Panc1 (cell line): ENCODE measurements around the gene KRIT1.
"Not testable (repeated sequence)": the region's sequence is repeated elsewhere in the genome, so short reads cannot be mapped to it uniquely, and the experiment has no call there.

Experiments used
- POLR2AphosphoS5 ChIP-seq: IDR thresholded peaks from 2 replicates; pipeline ENCODE4 v1.6.1; 2012; ENCODE audit warnings: mild to moderate bottlenecking, low read depth, low read length, moderate library complexity
- TF ChIP-seq, protein P1 (sequence below): fragments of 450-650 bp; IDR thresholded peaks from 2 replicates; pipeline ENCODE4 v1.5.1; 2017; ENCODE audit warnings: mild to moderate bottlenecking
- TF ChIP-seq, protein P2 (sequence below), 2 experiments: IDR thresholded peaks; 2 replicates each; pipeline ENCODE4 v1.6.1; 2011 to 2012; ENCODE audit warnings: low read depth in 2 of 2, control low read depth in 1 of 2, low read length in 1 of 2, mild to moderate bottlenecking in 1 of 2, moderate library complexity in 1 of 2; ENCODE audit not compliant: insufficient read depth in 1 of 2

DNA sequence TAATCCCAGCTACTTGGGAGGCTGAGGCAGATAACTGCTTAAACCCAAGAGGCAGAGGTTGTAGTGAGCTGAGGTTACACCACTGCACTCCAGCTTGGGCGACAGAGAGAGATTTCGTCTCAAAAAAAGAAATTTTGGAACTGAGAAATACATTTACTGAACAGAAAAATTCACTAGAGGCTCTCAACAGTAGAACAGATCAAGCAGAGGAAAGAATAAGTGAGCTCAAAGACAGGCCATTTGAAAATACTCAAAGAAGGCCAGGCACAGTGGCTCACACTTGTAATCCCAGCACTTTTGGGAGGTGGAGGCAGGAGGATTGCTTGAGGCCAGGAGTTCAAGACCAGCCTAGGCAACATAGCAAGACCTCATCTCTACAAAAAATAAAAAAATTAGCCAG lies 76.2 kb downstream of the KRIT1 start:
- TF ChIP-seq, protein P1, sequence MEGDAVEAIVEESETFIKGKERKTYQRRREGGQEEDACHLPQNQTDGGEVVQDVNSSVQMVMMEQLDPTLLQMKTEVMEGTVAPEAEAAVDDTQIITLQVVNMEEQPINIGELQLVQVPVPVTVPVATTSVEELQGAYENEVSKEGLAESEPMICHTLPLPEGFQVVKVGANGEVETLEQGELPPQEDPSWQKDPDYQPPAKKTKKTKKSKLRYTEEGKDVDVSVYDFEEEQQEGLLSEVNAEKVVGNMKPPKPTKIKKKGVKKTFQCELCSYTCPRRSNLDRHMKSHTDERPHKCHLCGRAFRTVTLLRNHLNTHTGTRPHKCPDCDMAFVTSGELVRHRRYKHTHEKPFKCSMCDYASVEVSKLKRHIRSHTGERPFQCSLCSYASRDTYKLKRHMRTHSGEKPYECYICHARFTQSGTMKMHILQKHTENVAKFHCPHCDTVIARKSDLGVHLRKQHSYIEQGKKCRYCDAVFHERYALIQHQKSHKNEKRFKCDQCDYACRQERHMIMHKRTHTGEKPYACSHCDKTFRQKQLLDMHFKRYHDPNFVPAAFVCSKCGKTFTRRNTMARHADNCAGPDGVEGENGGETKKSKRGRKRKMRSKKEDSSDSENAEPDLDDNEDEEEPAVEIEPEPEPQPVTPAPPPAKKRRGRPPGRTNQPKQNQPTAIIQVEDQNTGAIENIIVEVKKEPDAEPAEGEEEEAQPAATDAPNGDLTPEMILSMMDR = not testable (repeated sequence)
- not testable (repeated sequence) for TF ChIP-seq POLR2AphosphoS5
- TF ChIP-seq, protein P2, sequence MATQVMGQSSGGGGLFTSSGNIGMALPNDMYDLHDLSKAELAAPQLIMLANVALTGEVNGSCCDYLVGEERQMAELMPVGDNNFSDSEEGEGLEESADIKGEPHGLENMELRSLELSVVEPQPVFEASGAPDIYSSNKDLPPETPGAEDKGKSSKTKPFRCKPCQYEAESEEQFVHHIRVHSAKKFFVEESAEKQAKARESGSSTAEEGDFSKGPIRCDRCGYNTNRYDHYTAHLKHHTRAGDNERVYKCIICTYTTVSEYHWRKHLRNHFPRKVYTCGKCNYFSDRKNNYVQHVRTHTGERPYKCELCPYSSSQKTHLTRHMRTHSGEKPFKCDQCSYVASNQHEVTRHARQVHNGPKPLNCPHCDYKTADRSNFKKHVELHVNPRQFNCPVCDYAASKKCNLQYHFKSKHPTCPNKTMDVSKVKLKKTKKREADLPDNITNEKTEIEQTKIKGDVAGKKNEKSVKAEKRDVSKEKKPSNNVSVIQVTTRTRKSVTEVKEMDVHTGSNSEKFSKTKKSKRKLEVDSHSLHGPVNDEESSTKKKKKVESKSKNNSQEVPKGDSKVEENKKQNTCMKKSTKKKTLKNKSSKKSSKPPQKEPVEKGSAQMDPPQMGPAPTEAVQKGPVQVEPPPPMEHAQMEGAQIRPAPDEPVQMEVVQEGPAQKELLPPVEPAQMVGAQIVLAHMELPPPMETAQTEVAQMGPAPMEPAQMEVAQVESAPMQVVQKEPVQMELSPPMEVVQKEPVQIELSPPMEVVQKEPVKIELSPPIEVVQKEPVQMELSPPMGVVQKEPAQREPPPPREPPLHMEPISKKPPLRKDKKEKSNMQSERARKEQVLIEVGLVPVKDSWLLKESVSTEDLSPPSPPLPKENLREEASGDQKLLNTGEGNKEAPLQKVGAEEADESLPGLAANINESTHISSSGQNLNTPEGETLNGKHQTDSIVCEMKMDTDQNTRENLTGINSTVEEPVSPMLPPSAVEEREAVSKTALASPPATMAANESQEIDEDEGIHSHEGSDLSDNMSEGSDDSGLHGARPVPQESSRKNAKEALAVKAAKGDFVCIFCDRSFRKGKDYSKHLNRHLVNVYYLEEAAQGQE (IDR thresholded peaks at IDR 0.05; ENCODE audit: insufficient read depth in 1 of 2, low read depth in 2 of 2, low read length in 1 of 2) = not testable (repeated sequence)
